ENCODE results near the gene GNG3.
"Not testable (repeated sequence)": the region's sequence is repeated elsewhere in the genome, so short reads cannot be mapped to it uniquely, and the experiment has no call there.

Gene GNG3

GRCh38 chr11:62687508-62688396, 19.7 kb upstream of the GNG3 start:
- no peaks in the 10 kb centered on the region for H3K9me3 ChIP-seq (ENCODE audit: severe bottlenecking)
- peaks cover 16% of the 10 kb centered on the region for H3K36me3 ChIP-seq (ENCODE audit: low read depth)
- no peak overlapping the region for H3K4me3 ChIP-seq (ENCODE audit: severe bottlenecking)
- no peak for ATAC-seq (ENCODE audit: low read depth)
- H3K27ac ChIP-seq (ENCODE audit: poor library complexity, severe bottlenecking), result no peak overlapping the region
- no peak for TF ChIP-seq CTCF (IDR thresholded peaks at IDR 0.05; ENCODE audit: poor library complexity, severe bottlenecking)
- no peaks in the 10 kb centered on the region for H3K27me3 ChIP-seq (ENCODE audit: insufficient read depth, poor library complexity, severe bottlenecking)
- no peaks in the 10 kb centered on the region for H3K4me1 ChIP-seq (ENCODE audit: insufficient read depth, poor library complexity, severe bottlenecking)
- no peak for DNase-seq (ENCODE audit: low spot score)

- Histone ChIP-seq H3K36me3 (ENCODE audit: low read depth) (peaks cover 21% of the 10 kb centered on the region), H3K4me3 (ENCODE audit: severe bottlenecking) (no peak overlapping the region), H3K9me3 (ENCODE audit: severe bottlenecking) (no peaks in the 10 kb centered on the region), H3K27ac (ENCODE audit: poor library complexity, severe bottlenecking) (no peak overlapping the region), H3K4me1 (ENCODE audit: insufficient read depth, poor library complexity, severe bottlenecking) (no peaks in the 10 kb centered on the region), H3K27me3 (ENCODE audit: insufficient read depth, poor library complexity, severe bottlenecking) (no peaks in the 10 kb centered on the region)
- no peak for TF ChIP-seq CTCF (IDR thresholded peaks at IDR 0.05; ENCODE audit: poor library complexity, severe bottlenecking)
- no peak for ATAC-seq (ENCODE audit: low read depth)
- DNase-seq (ENCODE audit: low spot score), result no peak
These were observed 19.0 kb upstream of the GNG3 start for GRCh38 chr11:62688491-62688890.

- no peak within 1 kb of the TSS for H3K27ac ChIP-seq (ENCODE audit: poor library complexity, severe bottlenecking)
- no peak within 1 kb of the TSS for H3K4me3 ChIP-seq (ENCODE audit: severe bottlenecking)
These were observed 17.9 kb upstream of the GNG3 start, which contains the start of gene LRRN4CL for GRCh38 chr11:62689421-62690183. Gene LRRN4CL (minus strand): TSS chr11:62689530. CDS start chr11:62688508, 1,022 bp downstream.

GRCh38 chr11:62693624-62694023, 13.9 kb upstream of the GNG3 start:
- peaks cover 21% of the 10 kb centered on the region for H3K36me3 ChIP-seq (ENCODE audit: low read depth)
- H3K4me3 ChIP-seq (ENCODE audit: severe bottlenecking); H3K27ac ChIP-seq (ENCODE audit: poor library complexity, severe bottlenecking); H3K4me1 ChIP-seq (ENCODE audit: insufficient read depth, poor library complexity, severe bottlenecking); ATAC-seq (ENCODE audit: low read depth); DNase-seq (ENCODE audit: low spot score); H3K9me3 ChIP-seq (ENCODE audit: severe bottlenecking); H3K27me3 ChIP-seq (ENCODE audit: insufficient read depth, poor library complexity, severe bottlenecking): not testable (repeated sequence)

More at GRCh38 chr11:62689421-62690183, 17.9 kb upstream of the GNG3 start, which contains the start of gene LRRN4CL:
- Histone ChIP-seq H3K36me3 (ENCODE audit: low read depth) (peaks cover 21% of the 10 kb centered on the region), H3K27me3 (ENCODE audit: insufficient read depth, poor library complexity, severe bottlenecking) (no peaks in the 10 kb centered on the region), H3K4me1 (ENCODE audit: insufficient read depth, poor library complexity, severe bottlenecking) (no peaks in the 10 kb centered on the region), H3K9me3 (ENCODE audit: severe bottlenecking) (no peaks in the 10 kb centered on the region)
- TF ChIP-seq CTCF (IDR thresholded peaks at IDR 0.05; ENCODE audit: poor library complexity, severe bottlenecking), result no peak
- peak; percentile 59 for ATAC-seq (ENCODE audit: low read depth)
- DNase-seq (ENCODE audit: low spot score), result no peak

GRCh38 chr11:62694455-62695167, 12.9 kb upstream of the GNG3 start:
- H3K4me1 ChIP-seq (ENCODE audit: insufficient read depth, poor library complexity, severe bottlenecking), result no peaks in the 10 kb centered on the region
- H3K9me3 ChIP-seq (ENCODE audit: severe bottlenecking), result no peaks in the 10 kb centered on the region
- H3K4me3 ChIP-seq (ENCODE audit: severe bottlenecking), result no peak overlapping the region
- peaks cover 21% of the 10 kb centered on the region for H3K36me3 ChIP-seq (ENCODE audit: low read depth)
- peak; percentile 74 for TF ChIP-seq CTCF (IDR thresholded peaks at IDR 0.05; ENCODE audit: poor library complexity, severe bottlenecking)
- H3K27ac ChIP-seq (ENCODE audit: poor library complexity, severe bottlenecking), result no peak overlapping the region
- H3K27me3 ChIP-seq (ENCODE audit: insufficient read depth, poor library complexity, severe bottlenecking), result no peaks in the 10 kb centered on the region
- DNase-seq (ENCODE audit: low spot score), result no peak
- ATAC-seq (ENCODE audit: low read depth), result peak; percentile 67

Measured in RWPE2 (cell line).